Thyroid gland (tissue), 4 donors: ENCODE measurements around the gene TAF3. TPM values are rescaled to one million over a fixed set of nuclear protein-coding genes. Genes with fewer than 3 reads are reported as not detected.

Experiments used
- DNase-seq, 2 donors: peaks; one replicate each; pipeline ENCODE4 v3.0.0-alpha.2; 2019
- H3K27ac ChIP-seq, 3 donors: fragments of 200-600 bp; sonication (generic); 1 replicate in 2 of 3; 2 replicates in 1 of 3; pipeline ENCODE4 v1.5.1; 2016 to 2019; ENCODE audit warnings: mild to moderate bottlenecking in 1 of 3, moderate library complexity in 1 of 3
- H3K27me3 ChIP-seq: fragments of 200-600 bp; sonication (generic); one replicate; pipeline ENCODE4 v1.5.1; 2019
- H3K36me3 ChIP-seq, 2 donors: fragments of 200-600 bp; sonication (generic); one replicate each; pipeline ENCODE4 v1.5.1; 2016 to 2019
- H3K4me1 ChIP-seq, 2 donors: fragments of 200-600 bp; sonication (generic); one replicate each; pipeline ENCODE4 v1.5.1; 2017 to 2019
- H3K4me3 ChIP-seq, 3 donors: fragments of 200-600 bp; sonication (generic); replicated peaks in 1 of 3; 1 replicate in 2 of 3; 2 replicates in 1 of 3; pipeline ENCODE4 v1.5.1; 2016; ENCODE audit warnings: mild to moderate bottlenecking in 1 of 3
- H3K9me3 ChIP-seq: fragments of 200-600 bp; sonication (generic); one replicate; pipeline ENCODE4 v1.5.1; 2017
- POLR2A ChIP-seq, 2 donors: fragments of 450-650 bp; IDR thresholded peaks; one replicate each; pipeline ENCODE4 v1.6.1; 2017; ENCODE audit warnings: antibody characterized with exemption in 2 of 2, mild to moderate bottlenecking in 2 of 2, moderate library complexity in 1 of 2
- WGBS, 2 donors: methylation state at CpG; one replicate each; pipeline ENCODE4 v1.1.5; 2017; 5-methylcytosine and 5-hydroxymethylcytosine counted together
- intact Hi-C: fragments of 100-400 bp; cut with DNase I; formaldehyde crosslinking; loops from one replicate; pipeline ENCODE4 v1.15.1; 2023
- total RNA-seq, 4 donors: library from RNA; depleted of rRNA; stranded (reverse); fragments of >200 nt; gene quantifications; one replicate each; pipeline ENCODE4 v1.2.3, GENCODE V29; 2016
- TF ChIP-seq, protein P1 (sequence below), 6 experiments: fragments of 200-600 bp in 3 of 6; fragments of 450-650 bp in 3 of 6; sonication (generic) in 3 of 6; IDR thresholded peaks; one replicate each; pipeline ENCODE4 v1.5.1; 2016 to 2019; ENCODE audit warnings: antibody characterized with exemption in 6 of 6, mild to moderate bottlenecking in 2 of 6, inconsistent platforms in 1 of 6, moderate library complexity in 1 of 6

The TAF3 gene
- total RNA-seq, 4 donors from 2014 or later: 6.7 to 11.0 (median 8.6) TPM

DNA sequence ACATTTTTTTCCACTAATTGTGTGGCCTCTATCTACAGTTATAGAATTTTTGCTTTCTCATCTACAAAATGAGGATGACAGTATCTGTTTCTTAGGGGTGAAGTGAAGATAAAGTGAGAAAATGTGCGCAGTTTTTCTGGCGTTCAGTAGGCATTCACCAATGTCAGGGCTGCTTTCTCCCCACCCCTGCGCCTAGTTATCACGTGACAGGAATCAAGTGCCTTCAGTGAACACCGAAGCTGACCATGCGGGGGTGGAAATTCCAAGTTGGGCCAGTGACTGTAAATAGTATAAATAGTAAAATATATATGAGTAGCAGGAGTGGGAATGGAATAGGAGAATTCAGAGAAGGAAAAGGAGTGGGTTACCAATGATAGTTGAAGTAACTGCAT, 77.4 kb downstream of the TAF3 start:
- H3K27ac ChIP-seq: no peak overlapping the region
- peaks cover 4 to 5% of the 10 kb centered on the region in 2 donors for H3K4me1 ChIP-seq
- no peaks in the 10 kb centered on the region for H3K27me3 ChIP-seq
- no peak overlapping the region for H3K4me3 ChIP-seq
- no peaks in the 10 kb centered on the region for H3K9me3 ChIP-seq
- no peak for DNase-seq
- no peaks in the 10 kb centered on the region for H3K36me3 ChIP-seq
- intact Hi-C loops: no loop called here
- TF ChIP-seq, protein P1, sequence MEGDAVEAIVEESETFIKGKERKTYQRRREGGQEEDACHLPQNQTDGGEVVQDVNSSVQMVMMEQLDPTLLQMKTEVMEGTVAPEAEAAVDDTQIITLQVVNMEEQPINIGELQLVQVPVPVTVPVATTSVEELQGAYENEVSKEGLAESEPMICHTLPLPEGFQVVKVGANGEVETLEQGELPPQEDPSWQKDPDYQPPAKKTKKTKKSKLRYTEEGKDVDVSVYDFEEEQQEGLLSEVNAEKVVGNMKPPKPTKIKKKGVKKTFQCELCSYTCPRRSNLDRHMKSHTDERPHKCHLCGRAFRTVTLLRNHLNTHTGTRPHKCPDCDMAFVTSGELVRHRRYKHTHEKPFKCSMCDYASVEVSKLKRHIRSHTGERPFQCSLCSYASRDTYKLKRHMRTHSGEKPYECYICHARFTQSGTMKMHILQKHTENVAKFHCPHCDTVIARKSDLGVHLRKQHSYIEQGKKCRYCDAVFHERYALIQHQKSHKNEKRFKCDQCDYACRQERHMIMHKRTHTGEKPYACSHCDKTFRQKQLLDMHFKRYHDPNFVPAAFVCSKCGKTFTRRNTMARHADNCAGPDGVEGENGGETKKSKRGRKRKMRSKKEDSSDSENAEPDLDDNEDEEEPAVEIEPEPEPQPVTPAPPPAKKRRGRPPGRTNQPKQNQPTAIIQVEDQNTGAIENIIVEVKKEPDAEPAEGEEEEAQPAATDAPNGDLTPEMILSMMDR (IDR thresholded peaks at IDR 0.05): no peak
- TF ChIP-seq POLR2A (IDR thresholded peaks at IDR 0.05): no peak
- WGBS, 2 donors: 89 to 92% methylated on average over 6 of the region's 6 CpGs

DNA sequence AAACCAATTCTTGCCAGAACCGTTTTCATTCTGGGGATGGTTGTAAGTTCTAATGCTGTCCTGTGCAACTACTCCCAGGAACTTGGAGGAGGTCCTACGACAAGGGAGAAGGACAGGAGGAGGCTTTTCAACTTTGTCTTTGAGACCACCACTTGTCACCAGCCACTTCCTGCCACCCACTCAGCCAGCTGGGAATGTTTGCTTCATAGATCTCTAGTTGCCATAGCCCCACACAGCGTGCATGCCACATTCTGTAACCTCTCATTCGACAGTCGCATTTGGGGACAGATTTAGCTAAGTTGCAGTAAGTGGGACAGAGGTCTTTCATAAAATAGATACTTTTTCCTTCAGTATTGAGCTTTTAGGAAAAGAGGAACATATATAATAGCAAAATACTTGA, 78.0 kb downstream of the TAF3 start:
- Histone ChIP-seq H3K4me3 (no peak overlapping the region), H3K36me3 (no peaks in the 10 kb centered on the region), H3K27me3 (no peaks in the 10 kb centered on the region), H3K4me1 (peaks cover 4 to 5% of the 10 kb centered on the region in 2 donors), H3K27ac (no peak overlapping the region), H3K9me3 (no peaks in the 10 kb centered on the region)
- WGBS, 2 donors: 93 to 94% methylated on average over 5 of the region's 5 CpGs
- no peak for DNase-seq
- TF ChIP-seq, protein P1 (IDR thresholded peaks at IDR 0.05): no peak
- no peak for TF ChIP-seq POLR2A (IDR thresholded peaks at IDR 0.05)
- intact Hi-C loops: no loop called here

DNA sequence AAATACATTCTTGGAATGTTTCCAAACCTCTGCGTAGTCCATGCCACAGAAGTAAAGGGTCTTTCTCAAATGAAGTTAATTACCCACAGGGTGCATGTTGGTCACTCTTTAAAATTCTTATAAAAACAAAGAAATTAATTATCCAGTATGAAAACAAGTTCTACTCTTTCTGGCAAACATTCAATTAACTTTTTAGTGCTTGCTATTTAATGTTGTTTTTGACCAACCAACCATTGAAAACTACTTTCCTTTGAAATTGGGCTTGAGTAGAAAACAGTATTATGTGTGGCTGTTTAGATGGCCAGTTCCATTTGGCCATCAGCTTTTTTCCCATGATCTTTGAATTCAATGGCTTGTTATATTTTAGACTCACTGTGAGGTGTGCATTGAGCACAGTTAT, 83.0 kb downstream of the TAF3 start:
- 92 to 97% methylated on average over 1 of the region's 1 CpG for WGBS, 2 donors
- no peaks in the 10 kb centered on the region for H3K9me3 ChIP-seq
- no peak overlapping the region for H3K27ac ChIP-seq
- H3K4me3 ChIP-seq: no peak overlapping the region
- no peaks in the 10 kb centered on the region for H3K27me3 ChIP-seq
- no peak for TF ChIP-seq POLR2A (IDR thresholded peaks at IDR 0.05)
- TF ChIP-seq, protein P1 (IDR thresholded peaks at IDR 0.05): no peak
- intact Hi-C loops: no loop called here
- peaks cover 3 to 4% of the 10 kb centered on the region in 2 donors for H3K4me1 ChIP-seq
- H3K36me3 ChIP-seq: no peaks in the 10 kb centered on the region
- no peak for DNase-seq

GRCh38 chr10:7902413-7902812, 84.1 kb downstream of the TAF3 start:
- intact Hi-C loops: no loop called here
- H3K9me3 ChIP-seq: no peaks in the 10 kb centered on the region
- no peaks in the 10 kb centered on the region for H3K27me3 ChIP-seq
- TF ChIP-seq, protein P1 (IDR thresholded peaks at IDR 0.05): no peak
- TF ChIP-seq POLR2A (IDR thresholded peaks at IDR 0.05): no peak
- DNase-seq: no peak
- H3K4me1 ChIP-seq: peaks cover 3 to 4% of the 10 kb centered on the region in 2 donors
- H3K36me3 ChIP-seq: no peaks in the 10 kb centered on the region
- no peak overlapping the region for H3K27ac ChIP-seq
- WGBS, 2 donors: 95 to 96% methylated on average over 8 of the region's 8 CpGs
- no peak overlapping the region for H3K4me3 ChIP-seq

- TF ChIP-seq, protein P1 (IDR thresholded peaks at IDR 0.05): no peak
- TF ChIP-seq POLR2A (IDR thresholded peaks at IDR 0.05): no peak
- no peaks in the 10 kb centered on the region for H3K9me3 ChIP-seq
- H3K27me3 ChIP-seq: no peaks in the 10 kb centered on the region
- intact Hi-C loops: no loop called here
- peaks cover 3 to 4% of the 10 kb centered on the region in 2 donors for H3K4me1 ChIP-seq
- DNase-seq: no peak
- H3K4me3 ChIP-seq: no peak overlapping the region
- H3K36me3 ChIP-seq: no peaks in the 10 kb centered on the region
- no peak overlapping the region for H3K27ac ChIP-seq
- WGBS, 2 donors: 95 to 96% methylated on average over 12 of the region's 12 CpGs
Observed at GRCh38 chr10:7903851-7904250, 85.5 kb downstream of the TAF3 start.
